ENCODE data around the gene CAMK1D. TPM values are rescaled to one million over a fixed set of nuclear protein-coding genes. Genes with fewer than 3 reads are reported as not detected.

Gene CAMK1D
- total and polyA plus RNA-seq, 2 of the 8 experiments (the other 6 are each of a cell fraction or from before 2014, with no cell fraction given): 3.5 to 10.6 TPM

DNA sequence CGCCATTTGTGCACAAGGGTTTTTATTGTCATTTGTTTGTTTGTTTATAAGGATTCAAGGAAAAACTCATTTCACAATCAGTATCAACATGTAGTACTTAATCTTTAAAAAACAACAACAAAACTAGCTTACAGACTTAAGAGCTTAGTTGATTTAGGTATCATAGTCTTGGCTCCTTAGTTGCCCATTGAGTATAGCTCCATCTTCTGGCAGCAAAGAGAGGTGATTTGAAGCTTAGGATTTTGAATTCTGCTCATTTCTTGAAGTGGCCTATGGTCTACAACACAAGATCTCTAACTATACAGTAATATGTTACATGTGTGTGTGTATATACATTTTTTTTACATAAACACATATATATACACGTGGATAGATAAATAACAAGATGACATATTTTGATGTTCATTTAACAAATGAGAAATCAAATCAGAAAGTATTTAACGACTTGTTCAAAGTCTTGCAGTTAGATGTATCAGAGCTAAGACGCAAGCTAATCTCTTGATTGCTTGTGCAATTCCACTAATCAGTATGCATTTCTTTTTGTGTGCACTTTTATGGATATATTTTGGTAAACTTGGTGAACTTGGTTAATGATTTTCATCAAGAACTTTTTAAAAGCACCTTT is 307.3 kb downstream of the CAMK1D start (continued):
- TF ChIP-seq CREB1 (IDR thresholded peaks at IDR 0.05): no peak
- no peak for TF ChIP-seq JUND (IDR thresholded peaks at IDR 0.05; ENCODE audit: low read length)
- TF ChIP-seq BCL11A (IDR thresholded peaks at IDR 0.05; ENCODE audit: low read depth in 2 of 2, low read length in 2 of 2): no peak

Measured in H1 (cell line).